GM23248 (cell line): ENCODE results near the gene CEP164. TPM values are rescaled to one million over a fixed set of nuclear protein-coding genes. Genes with fewer than 3 reads are reported as not detected.

ENCODE experiments used
- DNase-seq: peaks from one replicate; pipeline ENCODE4 v3.0.0-alpha.2; 2015
- H2AFZ ChIP-seq: fragments of 200-600 bp; sonication (generic); 2 replicates; pipeline ENCODE4 v1.6.1; 2016; ENCODE audit warnings: antibody characterized with exemption
- H3F3A ChIP-seq: fragments of 200-600 bp; sonication (generic); 2 replicates; pipeline ENCODE4 v1.6.1; 2016; ENCODE audit warnings: mild to moderate bottlenecking, antibody characterized with exemption, mixed run types; ENCODE audit not compliant: insufficient read depth
- H3K27ac ChIP-seq: fragments of 200-600 bp; sonication (generic); 2 replicates; pipeline ENCODE4 v1.5.1; 2016; ENCODE audit warnings: mild to moderate bottlenecking
- H3K27me3 ChIP-seq: fragments of 200-600 bp; sonication (generic); replicated peaks from 2 replicates; pipeline ENCODE4 v1.6.1; 2016; ENCODE audit warnings: mild to moderate bottlenecking; ENCODE audit not compliant: insufficient read depth
- H3K36me3 ChIP-seq: fragments of 200-600 bp; sonication (generic); 2 replicates; pipeline ENCODE4 v1.6.1; 2016; ENCODE audit warnings: low read depth, mild to moderate bottlenecking
- H3K4me1 ChIP-seq: fragments of 200-600 bp; sonication (generic); 2 replicates; pipeline ENCODE4 v1.6.1; 2016; ENCODE audit warnings: mild to moderate bottlenecking; ENCODE audit not compliant: insufficient read depth
- H3K4me2 ChIP-seq: fragments of 200-600 bp; sonication (generic); one replicate; pipeline ENCODE4 v1.6.1; 2016; ENCODE audit warnings: mild to moderate bottlenecking; ENCODE audit not compliant: unreplicated experiment
- H3K4me3 ChIP-seq: fragments of 200-600 bp; sonication (generic); 2 replicates; pipeline ENCODE4 v1.5.1; 2016; ENCODE audit warnings: mild to moderate bottlenecking
- H3K79me2 ChIP-seq: fragments of 200-600 bp; sonication (generic); 2 replicates; pipeline ENCODE4 v1.6.1; 2016; ENCODE audit warnings: mild to moderate bottlenecking; ENCODE audit not compliant: insufficient read depth
- H3K9ac ChIP-seq: fragments of 200-600 bp; sonication (generic); 2 replicates; pipeline ENCODE4 v1.6.1; 2016; ENCODE audit warnings: mild to moderate bottlenecking
- H3K9me2 ChIP-seq: fragments of 200-600 bp; sonication (generic); 2 replicates; pipeline ENCODE4 v1.6.1; 2016; ENCODE audit warnings: mixed run types, mild to moderate bottlenecking, moderate library complexity; ENCODE audit not compliant: insufficient read depth
- H3K9me3 ChIP-seq: fragments of 200-600 bp; sonication (generic); one replicate; pipeline ENCODE4 v1.6.1; 2017; ENCODE audit warnings: low read depth
- H4K20me1 ChIP-seq: fragments of 200-600 bp; sonication (generic); 2 replicates; pipeline ENCODE4 v1.6.0; 2016; ENCODE audit not compliant: insufficient read depth
- EZH2 ChIP-seq: fragments of 200-600 bp; sonication (generic); IDR thresholded peaks from 2 replicates; pipeline ENCODE4 v1.6.1; 2018; ENCODE audit warnings: antibody characterized with exemption, mild to moderate bottlenecking; ENCODE audit not compliant: insufficient read depth, poor library complexity, severe bottlenecking
- EZH2phosphoT487 ChIP-seq: fragments of 200-600 bp; sonication (generic); IDR thresholded peaks from 2 replicates; pipeline ENCODE4 v1.6.1; 2018; ENCODE audit warnings: antibody characterized with exemption, moderate library complexity, mild to moderate bottlenecking, low read depth; ENCODE audit not compliant: insufficient read depth
- WGBS, 2 experiments: methylation state at CpG; one replicate each; pipeline ENCODE4 v1.1.6; 2015 to 2017; ENCODE audit warnings: low lambda C conversion rate in 2 of 2, low coverage in 1 of 2; ENCODE audit errors: missing lambda C conversion rate in 2 of 2; 5-methylcytosine and 5-hydroxymethylcytosine counted together
- in situ Hi-C: fragments of 300-500 bp; cut with MboI; formaldehyde crosslinking; loops from 2 replicates; pipeline ENCODE4 v1.15.0; 2020
- polyA plus RNA-seq: library from polyadenylated mRNA; unstranded; fragments of >200 nt; fragmentation: Nextera tagmentation; extraction: Ambion mirVana; gene quantifications from 2 replicates; pipeline ENCODE4 v1.2.1, GENCODE V29; 2016
- total RNA-seq: library from RNA; depleted of rRNA; stranded (reverse); fragments of >200 nt; shearing (Covaris generic); gene quantifications from 2 replicates; pipeline ENCODE4 v1.2.3, GENCODE V29; 2014

CEP164 gene
- total and polyA plus RNA-seq, 2 experiments from 2014 or later, result 20.3 to 30.9 TPM

DNA sequence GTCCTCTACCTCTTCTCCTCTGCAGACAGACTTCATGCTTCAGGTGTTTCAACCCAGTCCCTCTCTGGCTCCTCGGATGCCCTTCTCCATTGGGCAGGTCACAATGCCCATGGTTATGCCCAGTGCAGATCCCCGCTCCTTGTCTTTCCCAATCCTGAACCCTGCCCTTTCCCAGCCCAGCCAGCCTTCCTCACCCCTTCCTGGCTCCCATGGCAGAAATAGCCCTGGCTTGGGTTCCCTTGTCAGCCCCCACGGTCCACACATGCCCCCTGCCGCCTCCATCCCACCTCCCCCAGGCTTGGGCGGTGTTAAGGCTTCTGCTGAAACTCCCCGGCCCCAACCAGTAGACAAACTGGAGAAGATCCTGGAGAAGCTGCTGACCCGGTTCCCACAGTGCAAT, 45.8 kb upstream of the CEP164 start:
- Histone ChIP-seq H3K79me2 (no peaks in the 10 kb centered on the region), H3K4me3 (no peak overlapping the region), H3K9me2 (no peaks in the 10 kb centered on the region), H3K9me3 (no peaks in the 10 kb centered on the region), H3K36me3 (peaks cover 23% of the 10 kb centered on the region), H4K20me1 (no peaks in the 10 kb centered on the region), H3K9ac (peak overlapping the region; percentile 29; the same call in 1 of the 2 replicates), H3K27me3 (no peaks in the 10 kb centered on the region), H2AFZ (no peak overlapping the region), H3K4me2 (no peak overlapping the region), H3K4me1 (peaks cover 24% of the 10 kb centered on the region), H3K27ac (peak overlapping the region; percentile 80), H3F3A (peaks cover 34% of the 10 kb centered on the region)
- WGBS, 2 experiments, result 81 to 89% methylated on average over 7 of the region's 7 CpGs
- in situ Hi-C loops, result no loop called here
- TF ChIP-seq EZH2 (no peak), EZH2phosphoT487 (no peak)
- DNase-seq, result no peak

DNA sequence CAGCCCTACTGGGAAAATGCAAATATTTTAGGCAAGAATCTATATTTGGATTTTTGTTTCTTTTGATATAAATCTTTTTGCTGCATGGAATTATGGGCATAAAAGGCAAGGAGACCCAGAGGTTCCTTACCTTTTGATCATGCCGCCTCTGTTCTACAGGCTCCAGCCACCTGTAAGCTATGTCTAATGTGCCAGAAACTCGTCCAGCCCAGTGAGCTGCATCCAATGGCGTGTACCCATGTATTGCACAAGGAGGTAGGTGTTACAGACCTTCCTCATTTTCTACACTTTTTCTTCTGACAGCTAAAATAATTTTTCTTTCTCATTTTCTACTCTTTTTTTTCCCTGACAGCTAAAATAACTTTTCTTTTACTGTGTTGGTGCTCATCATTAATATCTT, 44.7 kb upstream of the CEP164 start:
- Histone ChIP-seq H4K20me1 (no peaks in the 10 kb centered on the region), H3K9me3 (no peaks in the 10 kb centered on the region), H3K27me3 (no peaks in the 10 kb centered on the region), H3K4me2 (no peak overlapping the region), H3K36me3 (peaks cover 27% of the 10 kb centered on the region), H3K4me3 (no peak overlapping the region), H3K4me1 (peaks cover 24% of the 10 kb centered on the region), H3K79me2 (no peaks in the 10 kb centered on the region), H3K9me2 (no peaks in the 10 kb centered on the region), H3K27ac (no peak overlapping the region), H3K9ac (no peak overlapping the region), H2AFZ (no peak overlapping the region), H3F3A (peaks cover 34% of the 10 kb centered on the region)
- TF ChIP-seq EZH2phosphoT487 (no peak), EZH2 (no peak)
- no peak for DNase-seq
- in situ Hi-C loops, result no loop called here
- 95% methylated on average over 3 of the region's 3 CpGs for WGBS, 2 experiments

DNA sequence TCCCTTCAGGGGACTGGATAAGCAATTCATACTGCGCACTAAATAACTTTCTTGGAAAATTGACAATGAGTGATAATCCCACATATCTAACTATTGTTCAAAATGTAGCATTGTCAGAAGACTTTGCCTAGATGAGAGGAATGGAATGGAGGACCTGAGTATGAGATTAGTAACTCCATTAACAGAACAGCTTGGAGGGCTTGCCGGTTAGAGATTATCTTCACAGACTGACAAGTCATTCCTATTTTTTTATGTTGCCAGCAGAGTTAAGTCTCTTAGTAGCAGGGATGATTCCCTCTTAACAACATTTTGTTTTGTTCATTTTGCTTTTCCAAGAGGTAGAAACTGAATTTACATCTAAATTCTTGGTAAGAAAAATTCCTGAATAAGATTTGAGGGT, 43.6 kb upstream of the CEP164 start:
- Histone ChIP-seq H3K27me3 (no peaks in the 10 kb centered on the region), H2AFZ (no peak overlapping the region), H3K36me3 (peaks cover 32% of the 10 kb centered on the region), H3K9me2 (no peaks in the 10 kb centered on the region), H3K27ac (no peak overlapping the region), H3K9me3 (no peaks in the 10 kb centered on the region), H4K20me1 (no peaks in the 10 kb centered on the region), H3K4me1 (peaks cover 24% of the 10 kb centered on the region), H3K4me3 (no peak overlapping the region), H3K79me2 (no peaks in the 10 kb centered on the region), H3F3A (peaks cover 34% of the 10 kb centered on the region), H3K9ac (no peak overlapping the region), H3K4me2 (no peak overlapping the region)
- in situ Hi-C loops, result no loop called here
- TF ChIP-seq EZH2phosphoT487 (no peak), EZH2 (no peak)
- WGBS, 2 experiments, result 96 to 100% methylated on average over 2 of the region's 2 CpGs
- DNase-seq, result no peak

DNA sequence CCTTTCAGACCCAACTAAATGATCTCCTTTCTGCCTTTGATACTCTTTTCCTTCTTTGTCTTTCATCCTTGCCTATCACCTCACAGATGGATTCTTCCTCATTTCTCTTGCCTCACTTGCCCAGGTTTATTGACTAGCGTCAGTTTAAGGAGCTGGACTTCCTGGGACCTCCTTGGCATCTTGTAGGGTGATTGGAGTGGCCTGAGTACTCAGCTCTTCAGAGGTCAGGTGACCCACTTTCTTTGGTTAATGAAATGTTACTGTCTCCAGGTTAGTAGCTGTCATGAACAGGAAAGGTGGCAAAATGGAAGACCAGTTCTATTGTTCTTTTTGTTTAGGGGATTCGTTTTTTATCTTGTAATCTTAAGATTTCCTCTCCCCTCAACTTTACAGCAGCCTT, 41.1 kb upstream of the CEP164 start:
- H3K79me2 ChIP-seq, result no peaks in the 10 kb centered on the region
- H3K4me2 ChIP-seq, result no peak overlapping the region

DNA sequence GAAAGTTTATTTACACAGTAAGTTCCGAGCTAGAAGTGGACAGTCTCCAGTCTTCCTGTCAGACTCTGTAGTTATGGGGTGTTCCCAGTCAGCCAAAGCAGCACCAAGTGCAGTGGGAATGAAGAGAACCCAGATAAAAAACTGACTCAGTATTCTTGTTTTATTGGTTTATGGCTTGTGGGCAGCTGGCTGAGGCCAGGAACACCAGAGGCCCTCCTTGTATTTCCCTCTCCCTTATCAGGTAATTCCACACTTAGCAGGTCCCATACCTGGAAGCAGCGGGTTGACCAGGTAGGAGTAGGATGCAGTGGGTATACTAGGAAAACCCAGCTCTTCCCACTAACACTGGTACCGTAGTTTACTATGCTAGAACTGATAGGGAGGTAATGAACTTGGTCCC, 40.0 kb upstream of the CEP164 start:
- no peak overlapping the region for H2AFZ ChIP-seq
- no peak overlapping the region for H3K4me3 ChIP-seq
- TF ChIP-seq EZH2 (no peak), EZH2phosphoT487 (no peak)
- no peaks in the 10 kb centered on the region for H3K27me3 ChIP-seq
- H3K27ac ChIP-seq, result no peak overlapping the region
- H3K36me3 ChIP-seq, result peaks cover 42% of the 10 kb centered on the region
- no peaks in the 10 kb centered on the region for H3K9me2 ChIP-seq
- in situ Hi-C loops, result no loop called here
- H4K20me1 ChIP-seq, result no peaks in the 10 kb centered on the region
- WGBS, 2 experiments, result 88 to 92% methylated on average over 3 of the region's 3 CpGs
- H3K9me3 ChIP-seq, result no peaks in the 10 kb centered on the region
- H3K79me2 ChIP-seq, result no peaks in the 10 kb centered on the region
- H3K4me1 ChIP-seq, result no peaks in the 10 kb centered on the region
- peaks cover 5% of the 10 kb centered on the region for H3F3A ChIP-seq
- DNase-seq, result no peak
- no peak overlapping the region for H3K4me2 ChIP-seq
- no peak overlapping the region for H3K9ac ChIP-seq

More for the DNA sequence above, 41.1 kb upstream of the CEP164 start:
- Histone ChIP-seq H3K27ac (no peak overlapping the region), H4K20me1 (no peaks in the 10 kb centered on the region), H3K9me2 (no peaks in the 10 kb centered on the region), H3F3A (peaks cover 15% of the 10 kb centered on the region), H3K4me3 (no peak overlapping the region), H3K36me3 (peaks cover 39% of the 10 kb centered on the region), H3K27me3 (no peaks in the 10 kb centered on the region), H3K4me1 (peaks cover 8% of the 10 kb centered on the region), H3K9me3 (no peaks in the 10 kb centered on the region), H2AFZ (no peak overlapping the region), H3K9ac (no peak overlapping the region)
- TF ChIP-seq EZH2phosphoT487 (no peak), EZH2 (no peak)
- in situ Hi-C loops, result no loop called here
- DNase-seq, result no peak
- 52 to 58% methylated on average over 2 of the region's 2 CpGs for WGBS, 2 experiments
